Muscle of back (tissue), 11 donors: ENCODE measurements around the gene TPM2. TPM values are rescaled to one million over a fixed set of nuclear protein-coding genes. Genes with fewer than 3 reads are reported as not detected.
"Not testable (repeated sequence)": the region's sequence is repeated elsewhere in the genome, so short reads cannot be mapped to it uniquely, and the experiment has no call there.

Experiments
- DNase-seq, 3 donors: peaks; one replicate each; pipeline versions ENCODE4 v3.0.0 to v3.0.0-alpha.2; 2013
- polyA plus RNA-seq, 10 donors: library from polyadenylated mRNA; unstranded; fragments of 120-200 nt; gene quantifications; one replicate each; pipeline ENCODE4 v1.2.1, GENCODE V29; 2013; ENCODE audit not compliant: insufficient read length in 10 of 10

TPM2 gene
- polyA plus RNA-seq, 10 donors: 4,673 to 8,611 (median 7,912) TPM

DNA sequence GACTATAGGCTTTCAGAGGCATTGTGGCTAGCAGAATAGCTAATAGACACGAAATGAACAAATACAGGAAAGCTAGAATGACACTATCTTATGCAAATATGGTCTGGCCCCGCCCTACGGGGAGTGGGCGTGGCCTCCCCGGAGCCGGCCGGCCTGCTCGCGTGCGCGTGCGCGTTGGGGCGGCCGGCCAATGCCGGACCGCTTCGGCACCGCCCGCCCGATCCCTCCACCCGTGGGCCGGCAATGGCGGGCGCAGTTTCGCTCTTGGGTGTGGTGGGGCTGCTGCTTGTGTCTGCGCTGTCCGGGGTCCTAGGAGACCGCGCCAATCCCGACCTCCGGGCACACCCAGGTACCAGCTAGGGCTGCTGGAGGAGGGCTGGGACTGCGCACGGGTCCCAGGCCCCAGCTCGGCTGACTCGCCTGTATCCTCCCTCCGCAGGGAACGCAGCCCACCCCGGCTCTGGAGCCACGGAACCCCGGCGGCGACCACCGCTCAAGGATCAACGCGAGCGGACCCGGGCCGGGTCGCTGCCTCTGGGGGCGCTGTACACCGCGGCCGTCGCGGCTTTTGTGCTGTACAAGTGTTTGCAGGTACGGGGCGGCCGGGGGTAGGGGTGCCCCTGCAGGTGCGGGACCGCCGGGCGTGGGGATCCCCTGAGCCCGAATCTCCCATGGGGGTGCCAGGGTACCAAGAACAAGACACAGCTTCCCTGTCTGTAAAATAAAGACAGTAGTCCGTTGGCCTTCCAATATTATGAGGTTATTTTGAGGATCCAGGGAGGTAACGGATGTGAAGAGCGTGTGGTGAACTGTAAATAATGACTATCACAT, 31.4 kb downstream of the TPM2 start, which contains the start of gene CCDC107:
Gene CCDC107 (plus strand): TSS at position 156 of the 831 bp plus-strand sequence. CDS start 88 bp downstream, at position 244.
- DNase-seq: peak; percentile 85 to 96 (median 94)

DNA sequence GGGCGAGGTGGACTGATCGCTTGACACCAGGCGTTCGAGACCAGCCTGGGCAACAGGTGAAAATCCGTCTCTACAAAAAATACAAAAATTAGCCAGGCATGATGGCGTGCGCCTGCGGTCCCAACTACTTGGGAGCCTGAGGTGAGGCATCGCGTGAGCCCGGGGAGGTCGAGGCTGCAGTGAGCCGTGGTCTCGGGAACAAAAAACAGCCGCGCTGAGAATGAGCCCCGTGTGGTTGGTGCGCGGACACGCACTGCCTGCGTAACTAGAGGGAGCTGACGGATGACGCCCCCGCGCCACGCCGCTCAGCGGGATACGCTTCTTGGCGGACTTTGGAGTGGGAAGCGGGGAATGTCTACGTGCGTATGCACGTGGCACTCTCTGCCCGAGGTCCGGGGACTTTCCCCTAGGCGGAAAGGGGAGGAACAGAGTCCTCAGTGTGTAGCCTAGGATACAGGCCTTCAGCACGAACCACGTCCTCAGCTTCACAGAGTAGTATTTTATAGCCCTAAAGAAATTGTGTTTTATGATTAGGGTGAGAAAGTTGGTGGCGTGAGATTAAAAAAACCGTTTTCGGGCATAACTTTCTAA, 32.1 kb downstream of the TPM2 start, which contains the start of gene RMRP:
Gene RMRP (minus strand): TSS at position 474 of the 591 bp plus-strand sequence.
- DNase-seq: peak; percentile 99

DNA sequence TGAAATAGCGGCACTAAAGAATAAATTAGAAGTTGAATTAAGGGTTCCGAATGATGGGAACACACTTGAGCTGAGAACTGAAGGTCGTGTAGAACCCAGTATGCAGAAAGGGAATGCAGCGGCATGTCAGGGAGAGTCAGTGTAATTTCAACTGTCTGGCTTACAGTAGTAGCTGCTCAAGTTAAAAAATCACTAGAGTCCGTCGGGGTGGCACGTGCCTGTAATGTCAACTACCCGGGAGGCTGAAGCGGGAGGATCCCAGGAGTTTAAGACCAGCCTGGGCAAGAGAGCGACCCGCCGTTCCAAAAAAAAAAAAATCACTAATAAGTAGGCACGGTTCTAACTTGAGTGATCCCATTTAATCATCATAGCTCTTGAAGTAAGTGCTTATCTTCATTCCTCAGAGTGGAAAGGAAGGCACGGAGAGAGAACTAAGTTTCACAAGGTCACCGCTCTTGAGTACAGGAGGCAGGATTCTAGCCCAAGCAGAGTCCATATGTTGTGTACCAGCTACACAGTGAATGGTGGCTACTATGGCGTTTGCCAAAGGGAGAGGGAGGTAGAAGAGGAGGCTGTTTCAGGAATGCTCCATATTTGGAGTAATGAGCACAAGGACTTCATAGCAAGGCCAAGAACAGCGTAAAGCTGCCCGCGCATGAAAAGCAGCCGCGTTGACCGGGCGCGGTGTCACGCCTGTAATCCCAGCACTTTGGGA, 32.7 kb downstream of the TPM2 start:
- no peak for DNase-seq

DNA sequence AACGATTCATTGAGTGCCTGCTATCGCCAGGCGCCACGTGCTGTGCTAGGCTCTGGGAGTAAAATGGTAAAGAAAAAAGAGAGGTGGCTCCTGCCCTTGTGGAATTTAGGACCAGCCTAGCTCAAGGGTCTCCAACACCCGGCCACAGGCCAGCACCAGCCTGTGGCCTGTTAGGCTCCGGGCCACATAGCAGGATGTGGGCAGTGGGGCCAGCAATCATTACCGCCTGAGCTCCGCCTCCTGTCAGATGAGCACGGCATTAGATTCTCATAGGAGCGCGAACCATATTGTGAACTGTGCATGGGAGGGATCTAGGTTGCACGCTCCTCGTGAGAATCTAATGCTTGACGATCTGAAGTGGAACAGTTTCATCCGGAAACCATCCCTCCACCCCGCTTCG, 33.4 kb downstream of the TPM2 start:
- DNase-seq: no peak

DNA sequence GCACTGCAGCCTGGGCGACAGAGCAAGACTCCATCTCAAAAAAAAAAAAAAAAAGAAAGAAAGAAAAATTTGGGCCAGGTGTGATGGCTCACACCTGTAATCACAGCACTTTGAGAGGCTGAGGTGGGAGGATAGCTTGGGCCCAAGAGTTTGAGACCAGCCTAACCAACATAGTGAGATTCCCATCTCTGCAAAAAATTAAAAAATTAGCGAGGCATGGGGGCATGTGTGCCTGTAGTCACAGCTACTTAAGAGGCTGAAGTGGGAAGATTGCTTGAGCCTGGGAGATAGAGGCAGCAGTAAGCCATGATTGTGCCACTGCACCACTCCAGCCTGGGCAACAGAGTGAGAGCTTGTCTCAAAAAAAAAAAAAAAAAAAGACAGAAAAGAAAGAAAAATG, 36.1 kb downstream of the TPM2 start:
- no peak for DNase-seq

DNA sequence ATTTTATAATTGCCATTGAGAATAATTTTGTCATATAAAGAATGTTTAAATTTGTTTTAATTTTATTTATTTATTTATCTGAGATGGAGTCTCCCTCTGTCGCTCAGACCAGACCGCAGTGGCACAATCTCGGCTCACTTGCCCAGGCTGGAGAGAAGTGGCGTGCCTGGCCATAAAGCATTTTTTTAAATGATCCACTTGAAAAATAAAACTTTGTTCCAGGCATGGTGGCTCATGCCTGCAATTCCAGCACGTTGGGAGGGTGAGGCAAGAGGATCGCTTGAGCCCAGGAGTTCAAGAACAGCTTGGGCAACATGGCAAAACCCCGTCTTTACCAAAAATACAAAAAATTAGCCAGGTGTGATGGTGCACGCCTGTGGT, 36.9 kb downstream of the TPM2 start:
- no peak for DNase-seq

DNA sequence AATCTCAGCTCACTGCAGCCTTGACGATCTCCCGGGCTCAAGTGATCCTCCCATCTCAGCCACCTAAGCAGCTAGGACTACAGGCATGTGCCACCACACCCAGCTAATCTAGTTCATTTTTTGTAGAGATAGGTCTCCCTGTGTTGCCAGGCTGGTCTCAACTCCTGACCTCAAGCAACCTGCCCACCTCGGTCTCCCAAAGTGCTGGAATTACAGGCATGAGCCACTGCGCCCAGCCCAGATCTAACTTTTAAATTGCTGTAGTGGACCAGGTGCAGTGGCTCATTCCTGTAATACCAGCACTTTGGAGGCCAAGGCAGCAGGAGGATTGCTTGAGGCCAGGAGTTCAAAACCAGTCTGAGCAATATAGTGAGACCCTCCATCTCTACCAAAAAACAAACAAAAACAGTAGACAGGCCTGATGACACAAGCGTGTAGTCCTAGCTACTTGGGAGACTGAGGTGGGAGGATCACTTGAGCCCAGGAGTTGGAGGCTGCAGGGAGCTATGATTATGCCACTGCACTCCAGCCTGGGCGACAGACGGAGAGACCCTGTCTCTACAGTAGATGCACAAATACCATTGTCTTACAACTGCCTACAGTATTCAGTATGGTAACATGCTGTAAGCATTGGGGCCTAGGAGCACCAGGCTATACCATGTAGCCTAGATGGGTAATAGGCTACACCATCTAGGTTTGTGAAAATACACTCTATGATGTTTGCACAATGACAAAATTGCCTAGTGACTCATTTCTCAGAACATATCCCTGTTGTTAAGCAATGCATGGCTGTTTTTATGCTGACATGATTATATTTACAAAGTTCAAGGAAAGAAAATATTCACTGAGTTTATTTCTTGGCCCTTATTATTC, 37.5 kb downstream of the TPM2 start:
- no peak for DNase-seq

DNA sequence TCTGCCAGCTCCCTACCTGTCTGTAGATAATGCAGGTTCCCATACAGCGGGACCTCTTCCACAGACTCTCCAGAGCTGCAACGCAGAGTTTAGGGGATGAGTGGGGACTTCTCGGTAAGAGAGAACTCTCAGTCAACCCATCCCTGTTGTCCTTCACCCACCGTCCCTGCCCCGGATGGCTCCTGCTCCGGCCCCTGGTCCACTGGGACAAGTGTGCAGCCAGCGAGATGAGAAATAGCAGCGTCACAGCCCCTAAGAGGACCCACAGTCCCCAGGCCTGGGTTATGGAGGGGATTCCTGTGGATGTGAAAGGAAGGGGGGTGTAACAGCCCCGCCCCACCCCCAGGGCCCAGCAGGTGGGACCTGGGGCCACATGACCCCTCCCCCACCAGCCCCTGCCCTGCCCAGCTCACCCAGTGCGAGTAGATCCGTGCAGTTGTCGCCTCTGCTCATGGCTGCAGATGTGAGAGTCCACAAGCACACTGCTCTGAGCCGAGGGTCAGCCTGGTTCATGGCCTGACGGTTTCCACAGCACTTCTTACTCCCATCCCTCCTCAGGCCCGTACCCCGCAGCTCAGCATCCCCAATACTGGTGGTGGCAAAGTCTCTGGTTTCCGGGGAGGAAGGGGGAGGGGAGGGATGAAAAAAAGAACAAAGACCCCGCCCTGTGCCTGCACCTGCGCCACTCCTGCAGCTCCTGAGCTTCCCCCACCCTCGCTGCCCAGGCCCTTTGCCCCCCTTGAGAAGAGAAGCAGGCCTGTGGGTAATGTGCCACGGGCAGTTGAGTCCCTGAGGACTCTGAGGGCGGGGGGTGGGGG, 39.2 kb downstream of the TPM2 start, which contains the start of gene SIT1:
Gene SIT1 (minus strand): TSS at position 591 of the 818 bp plus-strand sequence. CDS start 78 bp downstream, at position 513.
- DNase-seq: no peak

DNA sequence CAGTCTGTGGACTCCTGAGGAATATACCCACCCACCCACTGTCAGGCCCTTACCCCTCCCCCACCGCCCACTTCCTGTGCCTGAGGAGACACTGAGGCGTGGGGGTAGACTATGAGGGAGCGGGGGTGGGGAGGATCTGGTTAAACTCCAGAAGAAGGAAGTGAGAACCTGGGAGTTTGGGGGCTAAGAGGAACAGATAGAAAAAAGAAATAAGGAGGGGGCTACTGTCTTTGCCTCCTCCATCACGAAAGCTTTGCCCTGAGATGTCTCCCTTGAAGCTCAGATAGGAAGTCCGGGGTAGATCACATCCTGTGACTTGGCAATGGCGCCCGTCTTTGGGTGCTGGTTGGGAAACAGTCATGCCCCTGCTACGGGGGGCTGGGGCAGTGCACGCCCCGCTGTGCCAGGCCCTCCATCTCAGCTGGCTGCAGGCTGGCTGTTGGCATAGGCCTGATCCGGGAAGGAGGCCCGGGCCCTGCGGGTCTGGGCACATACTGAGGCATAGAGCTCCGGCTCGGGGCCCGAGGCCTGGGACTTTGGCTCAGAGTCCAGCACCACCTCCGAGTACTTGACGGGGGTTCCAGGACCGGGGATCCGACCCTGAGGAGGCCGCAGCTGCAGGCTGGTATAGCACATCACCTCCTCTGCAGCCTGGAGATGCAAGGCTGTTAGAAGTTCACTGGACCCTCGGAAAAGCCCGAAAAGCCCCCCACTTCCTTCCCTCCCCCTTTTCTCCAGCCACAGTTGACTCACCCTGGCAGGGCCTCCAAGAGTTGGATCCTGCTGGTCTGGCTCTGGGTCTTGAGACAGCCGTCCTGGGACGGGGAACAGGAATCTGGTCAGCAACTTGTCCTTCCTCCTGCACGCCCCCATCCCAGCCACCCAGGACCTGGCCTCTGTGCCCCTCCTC, 40.0 kb downstream of the TPM2 start:
- DNase-seq: peak in 1 of 3 donors; percentile 51

DNA sequence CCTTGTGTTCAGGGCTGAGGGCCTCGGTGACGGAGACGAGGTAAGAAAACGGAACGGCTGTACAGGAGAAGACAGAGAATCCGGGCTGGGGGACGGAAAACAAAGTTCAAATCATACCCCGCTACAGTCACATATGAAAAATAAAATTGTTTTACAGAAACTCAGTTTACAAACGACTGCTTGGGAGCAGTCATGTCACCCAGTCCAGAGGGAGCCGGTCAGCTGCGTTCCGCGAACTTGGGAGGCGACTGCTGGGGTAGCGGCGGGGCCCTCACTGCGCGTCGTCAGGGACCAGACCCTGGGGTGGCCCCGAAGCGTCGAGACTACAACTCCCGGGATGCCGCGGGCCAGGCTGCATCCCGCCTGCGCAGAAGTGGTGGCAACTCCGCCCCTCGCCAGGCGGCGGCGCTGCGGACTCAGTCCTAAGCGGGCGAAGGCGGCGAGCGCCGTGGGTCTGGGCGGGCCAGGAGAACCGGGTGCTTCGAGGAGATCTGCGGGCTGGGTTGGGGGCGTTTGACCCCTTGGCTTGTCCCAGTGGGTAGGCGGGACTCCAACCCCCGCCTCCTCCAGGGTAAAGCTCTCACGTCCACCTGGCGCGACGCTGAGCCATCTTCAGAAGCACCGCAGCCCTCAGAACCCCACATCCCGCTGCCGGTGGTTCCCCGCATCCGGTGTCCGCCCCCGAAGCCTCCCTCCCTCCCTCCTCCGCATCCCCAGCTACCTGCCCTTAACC, 43.0 kb downstream of the TPM2 start:
- DNase-seq: peak; percentile 90 to 98 (median 96)

DNA sequence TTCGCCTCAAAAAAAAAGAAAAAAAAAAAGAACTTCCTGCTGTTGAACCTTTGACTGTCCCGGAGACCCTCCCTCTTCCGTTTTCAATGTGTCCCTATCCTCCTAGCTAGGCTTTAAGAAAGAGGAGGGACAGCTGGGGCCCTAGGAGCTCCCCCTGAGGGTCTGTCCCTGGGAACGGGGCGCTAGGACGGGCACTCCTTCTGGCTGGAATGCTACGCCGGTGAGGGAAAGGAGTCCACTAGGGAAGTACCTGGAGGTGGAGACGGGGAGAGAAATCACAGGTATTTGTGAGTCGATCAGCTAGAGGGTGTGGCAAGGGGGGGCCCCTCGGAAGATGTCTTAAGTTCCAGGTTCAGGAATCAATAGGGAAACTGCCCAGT, 43.6 kb downstream of the TPM2 start:
- peak in 1 of 3 donors; percentile 57 for DNase-seq

DNA sequence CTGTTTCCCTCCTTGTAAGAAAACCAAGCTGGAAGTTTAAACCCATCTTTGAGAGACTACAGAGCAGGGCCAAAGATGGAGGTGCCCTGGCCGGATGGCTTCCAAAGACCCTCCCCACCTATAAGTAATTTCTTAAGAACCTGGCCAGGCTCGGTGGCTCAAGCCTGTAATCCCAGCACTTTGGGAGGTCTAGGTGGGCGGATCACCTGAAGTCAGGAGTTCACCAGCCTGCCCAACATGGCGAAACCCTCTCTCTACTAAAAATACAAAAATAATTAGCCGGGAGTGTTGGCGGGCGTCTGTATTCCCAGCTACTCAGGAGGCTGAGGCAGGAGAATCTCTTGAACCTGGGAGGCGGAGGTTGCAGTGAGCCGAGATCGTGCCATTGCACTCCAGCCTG, 44.0 kb downstream of the TPM2 start:
- DNase-seq: not testable (repeated sequence)

DNA sequence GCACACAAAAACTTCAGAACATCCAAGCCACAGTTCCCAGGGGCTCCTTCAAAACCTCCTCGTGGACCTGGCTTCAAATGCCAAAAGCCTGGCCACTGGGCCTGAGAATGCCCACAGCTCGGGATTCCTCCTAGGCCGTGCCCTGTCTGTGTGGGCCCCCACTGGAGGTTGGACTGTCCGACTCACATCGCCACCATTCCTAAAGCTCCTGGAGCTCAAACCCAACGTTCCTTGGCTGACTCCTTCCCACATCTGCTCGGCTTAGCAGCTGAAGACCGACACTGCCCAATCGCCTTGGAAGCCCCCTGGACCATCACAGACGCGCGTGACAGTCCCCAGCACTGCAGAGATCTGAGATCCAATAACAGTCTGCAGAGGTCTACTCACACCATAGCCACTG, 46.7 kb downstream of the TPM2 start:
- DNase-seq: no peak

DNA sequence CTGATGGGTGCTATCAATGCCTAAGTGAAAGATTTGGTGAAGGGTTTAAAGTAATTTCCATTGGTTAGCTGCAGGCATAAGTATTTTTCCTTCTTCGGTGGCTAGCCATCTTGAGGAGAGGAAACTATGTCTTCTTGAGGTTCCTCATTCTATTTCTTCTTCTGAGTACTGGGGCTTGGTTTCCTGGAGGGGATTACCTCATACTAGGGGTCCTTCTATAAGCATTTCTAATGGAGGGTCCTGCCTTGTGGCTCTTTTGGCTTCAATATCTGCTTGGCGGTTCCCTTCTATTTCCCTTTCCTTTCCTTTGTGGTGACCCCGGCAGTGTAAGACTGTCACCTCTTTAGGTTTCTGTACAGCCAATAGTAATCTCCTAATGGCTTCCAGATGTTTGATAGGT, 48.2 kb downstream of the TPM2 start:
- DNase-seq: not testable (repeated sequence)

DNA sequence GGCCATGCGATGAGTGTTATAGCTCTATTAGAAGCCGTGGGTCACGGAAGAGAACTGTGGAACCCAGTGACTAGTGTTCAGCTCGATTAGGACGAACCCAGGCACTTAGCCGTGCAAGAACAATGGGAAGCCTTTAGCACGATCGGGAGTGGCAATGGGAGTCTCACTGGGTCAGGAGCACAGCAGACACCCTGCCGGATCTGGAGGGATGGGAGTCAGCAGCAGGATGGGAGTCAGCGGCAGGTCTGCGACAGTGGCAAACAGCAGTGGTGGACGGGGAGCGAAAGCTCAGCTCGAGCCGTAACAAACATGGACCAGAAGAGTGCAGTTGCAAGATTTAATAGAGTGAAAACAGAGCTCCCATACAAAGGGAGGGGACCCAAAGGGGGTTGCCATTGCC, 49.3 kb downstream of the TPM2 start:
- not testable (repeated sequence) for DNase-seq

DNA sequence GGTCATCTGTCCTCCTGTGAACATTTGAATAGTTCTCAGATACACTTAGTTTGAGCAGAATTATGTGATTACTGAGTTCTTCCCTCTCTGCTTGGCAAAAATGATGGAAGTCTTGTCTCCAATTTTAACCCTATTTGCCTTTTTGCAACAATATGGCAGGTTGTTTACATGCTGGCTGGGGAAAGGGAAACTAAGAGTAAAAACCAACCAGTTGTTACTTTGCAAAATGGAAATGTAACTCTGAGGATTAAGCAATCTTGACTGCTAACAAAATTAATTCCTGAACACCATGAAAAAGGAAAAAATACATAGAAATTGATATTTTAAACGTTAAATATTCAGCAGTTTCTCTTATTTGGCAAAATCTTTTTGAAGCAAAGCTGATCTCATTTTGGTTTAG, 50.1 kb downstream of the TPM2 start:
- no peak for DNase-seq

DNA sequence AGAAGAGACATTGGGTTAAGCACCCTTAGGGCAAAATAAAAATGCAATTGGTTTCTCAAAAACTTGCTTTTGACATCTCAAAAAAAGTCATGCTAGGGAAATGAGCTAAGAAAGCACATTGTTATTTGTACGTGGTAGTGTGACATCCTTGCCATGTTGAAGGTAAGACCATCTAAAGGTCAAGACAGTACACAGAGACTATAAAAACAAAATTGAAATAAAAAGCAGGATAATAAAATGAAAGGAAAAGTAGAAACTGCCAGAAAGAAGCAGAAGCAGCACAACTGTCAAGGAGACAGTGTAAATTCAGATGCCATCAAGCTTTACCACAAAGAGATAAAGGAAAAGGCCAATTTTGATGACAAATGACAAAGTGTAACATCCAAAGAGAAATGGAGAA, 50.5 kb downstream of the TPM2 start:
- not testable (repeated sequence) for DNase-seq

DNA sequence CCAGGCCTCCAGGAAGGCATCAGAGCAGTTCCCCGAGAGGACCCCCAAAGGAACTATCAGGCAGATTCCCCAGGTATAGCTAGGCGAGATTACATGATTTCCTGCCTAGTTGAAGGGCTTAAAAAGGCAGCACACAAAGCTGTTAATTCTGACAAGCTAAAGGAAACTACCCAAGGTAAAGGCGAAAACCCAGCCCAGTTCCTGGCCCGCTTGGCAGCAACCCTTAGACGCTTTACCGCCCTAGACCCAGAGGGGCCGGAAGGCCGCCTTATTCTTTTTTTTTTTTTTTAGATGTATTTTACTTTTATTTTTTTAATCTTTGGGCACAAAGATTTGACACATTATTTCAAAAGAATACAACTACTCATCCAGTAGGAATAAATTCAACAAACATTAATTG, 51.0 kb downstream of the TPM2 start:
- not testable (repeated sequence) for DNase-seq
